Thyroid gland (tissue), 4 donors: ENCODE measurements around the gene RNF214. TPM values are rescaled to one million over a fixed set of nuclear protein-coding genes. Genes with fewer than 3 reads are reported as not detected.

Experiments
- DNase-seq, 2 donors: peaks; one replicate each; pipeline ENCODE4 v3.0.0-alpha.2; 2019
- H3K27ac ChIP-seq, 3 donors: fragments of 200-600 bp; sonication (generic); 1 replicate in 2 of 3; 2 replicates in 1 of 3; pipeline ENCODE4 v1.5.1; 2016 to 2019; ENCODE audit warnings: mild to moderate bottlenecking in 1 of 3, moderate library complexity in 1 of 3
- H3K27me3 ChIP-seq: fragments of 200-600 bp; sonication (generic); one replicate; pipeline ENCODE4 v1.5.1; 2019
- H3K36me3 ChIP-seq, 2 donors: fragments of 200-600 bp; sonication (generic); one replicate each; pipeline ENCODE4 v1.5.1; 2016 to 2019
- H3K4me1 ChIP-seq, 2 donors: fragments of 200-600 bp; sonication (generic); one replicate each; pipeline ENCODE4 v1.5.1; 2017 to 2019
- H3K4me3 ChIP-seq, 3 donors: fragments of 200-600 bp; sonication (generic); replicated peaks in 1 of 3; 1 replicate in 2 of 3; 2 replicates in 1 of 3; pipeline ENCODE4 v1.5.1; 2016; ENCODE audit warnings: mild to moderate bottlenecking in 1 of 3
- H3K9me3 ChIP-seq: fragments of 200-600 bp; sonication (generic); one replicate; pipeline ENCODE4 v1.5.1; 2017
- POLR2A ChIP-seq, 2 donors: fragments of 450-650 bp; IDR thresholded peaks; one replicate each; pipeline ENCODE4 v1.6.1; 2017; ENCODE audit warnings: antibody characterized with exemption in 2 of 2, mild to moderate bottlenecking in 2 of 2, moderate library complexity in 1 of 2
- WGBS, 2 donors: methylation state at CpG; one replicate each; pipeline ENCODE4 v1.1.5; 2017; 5-methylcytosine and 5-hydroxymethylcytosine counted together
- intact Hi-C: fragments of 100-400 bp; cut with DNase I; formaldehyde crosslinking; loops from one replicate; pipeline ENCODE4 v1.15.1; 2023
- total RNA-seq, 4 donors: library from RNA; depleted of rRNA; stranded (reverse); fragments of >200 nt; gene quantifications; one replicate each; pipeline ENCODE4 v1.2.3, GENCODE V29; 2016
- TF ChIP-seq, protein P1 (sequence below), 6 experiments: fragments of 200-600 bp in 3 of 6; fragments of 450-650 bp in 3 of 6; sonication (generic) in 3 of 6; IDR thresholded peaks; one replicate each; pipeline ENCODE4 v1.5.1; 2016 to 2019; ENCODE audit warnings: antibody characterized with exemption in 6 of 6, mild to moderate bottlenecking in 2 of 6, inconsistent platforms in 1 of 6, moderate library complexity in 1 of 6

Gene RNF214
- total RNA-seq, 4 donors from 2014 or later: 17.4 to 22.8 (median 20.0) TPM

DNA sequence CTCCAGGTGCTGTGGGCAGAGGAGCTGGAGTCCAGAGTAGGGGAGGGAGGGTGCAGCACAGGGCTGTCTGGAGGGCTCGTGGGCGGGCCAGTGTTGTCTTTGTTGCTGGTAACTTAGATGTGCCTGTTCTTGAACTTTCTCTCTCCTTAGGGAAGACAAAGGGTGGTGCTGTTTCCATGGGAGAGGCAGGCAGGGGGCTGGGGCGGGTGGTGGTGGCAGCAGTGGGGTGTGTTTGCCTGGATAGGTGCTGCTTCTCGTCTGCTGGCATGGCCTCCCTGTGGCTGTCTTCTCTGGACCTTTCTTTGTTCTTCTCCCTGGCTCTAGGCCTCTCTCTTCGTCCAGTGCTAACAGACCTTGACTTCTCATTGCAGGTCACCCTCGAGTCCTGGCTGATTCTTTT, 45.5 kb upstream of the RNF214 start:
- Histone ChIP-seq H3K4me1 (no peaks in the 10 kb centered on the region), H3K4me3 (no peak overlapping the region), H3K27me3 (no peaks in the 10 kb centered on the region), H3K36me3 (peaks cover 37 to 44% of the 10 kb centered on the region in 2 donors), H3K27ac (no peak overlapping the region), H3K9me3 (no peaks in the 10 kb centered on the region)
- no peak for TF ChIP-seq POLR2A (IDR thresholded peaks at IDR 0.05)
- TF ChIP-seq, protein P1, sequence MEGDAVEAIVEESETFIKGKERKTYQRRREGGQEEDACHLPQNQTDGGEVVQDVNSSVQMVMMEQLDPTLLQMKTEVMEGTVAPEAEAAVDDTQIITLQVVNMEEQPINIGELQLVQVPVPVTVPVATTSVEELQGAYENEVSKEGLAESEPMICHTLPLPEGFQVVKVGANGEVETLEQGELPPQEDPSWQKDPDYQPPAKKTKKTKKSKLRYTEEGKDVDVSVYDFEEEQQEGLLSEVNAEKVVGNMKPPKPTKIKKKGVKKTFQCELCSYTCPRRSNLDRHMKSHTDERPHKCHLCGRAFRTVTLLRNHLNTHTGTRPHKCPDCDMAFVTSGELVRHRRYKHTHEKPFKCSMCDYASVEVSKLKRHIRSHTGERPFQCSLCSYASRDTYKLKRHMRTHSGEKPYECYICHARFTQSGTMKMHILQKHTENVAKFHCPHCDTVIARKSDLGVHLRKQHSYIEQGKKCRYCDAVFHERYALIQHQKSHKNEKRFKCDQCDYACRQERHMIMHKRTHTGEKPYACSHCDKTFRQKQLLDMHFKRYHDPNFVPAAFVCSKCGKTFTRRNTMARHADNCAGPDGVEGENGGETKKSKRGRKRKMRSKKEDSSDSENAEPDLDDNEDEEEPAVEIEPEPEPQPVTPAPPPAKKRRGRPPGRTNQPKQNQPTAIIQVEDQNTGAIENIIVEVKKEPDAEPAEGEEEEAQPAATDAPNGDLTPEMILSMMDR (IDR thresholded peaks at IDR 0.05): no peak
- peak in 1 of 2 donors; percentile 0 for DNase-seq
- 78 to 83% methylated on average over 6 of the region's 6 CpGs for WGBS, 2 donors
- intact Hi-C loops: loop anchor here (5.0 kb wide), 1 partner anchor 35 kb away; no protein-coding TSS in a partner anchor

DNA sequence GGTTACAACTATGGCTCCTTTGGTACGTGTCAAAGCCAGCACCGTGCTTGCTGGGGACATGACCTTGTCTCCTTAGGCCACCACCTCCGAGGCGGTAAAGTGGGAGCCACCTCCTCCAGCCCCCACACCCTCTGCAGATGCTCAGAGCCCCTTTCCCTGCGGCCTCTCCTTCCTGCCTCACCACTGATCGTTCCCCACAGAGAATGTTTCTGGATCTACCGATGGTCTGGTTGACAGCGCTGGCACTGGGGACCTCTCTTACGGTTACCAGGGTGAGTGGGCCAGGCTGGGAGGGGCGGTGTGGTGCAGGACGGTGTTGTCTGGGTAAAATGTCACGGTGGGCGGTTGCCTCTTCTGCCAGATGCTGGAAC, 45.1 kb upstream of the RNF214 start:
- 93 to 94% methylated on average over 13 of the region's 13 CpGs for WGBS, 2 donors
- Histone ChIP-seq H3K9me3 (no peaks in the 10 kb centered on the region), H3K36me3 (peaks cover 37 to 45% of the 10 kb centered on the region in 2 donors), H3K27me3 (no peaks in the 10 kb centered on the region), H3K4me3 (no peak overlapping the region), H3K27ac (no peak overlapping the region), H3K4me1 (no peaks in the 10 kb centered on the region)
- TF ChIP-seq, protein P1 (IDR thresholded peaks at IDR 0.05): no peak
- TF ChIP-seq POLR2A (IDR thresholded peaks at IDR 0.05): no peak
- peak in 1 of 2 donors; percentile 0 for DNase-seq
- intact Hi-C loops: loop anchor here (5.0 kb wide), 1 partner anchor 35 kb away; no protein-coding TSS in a partner anchor

DNA sequence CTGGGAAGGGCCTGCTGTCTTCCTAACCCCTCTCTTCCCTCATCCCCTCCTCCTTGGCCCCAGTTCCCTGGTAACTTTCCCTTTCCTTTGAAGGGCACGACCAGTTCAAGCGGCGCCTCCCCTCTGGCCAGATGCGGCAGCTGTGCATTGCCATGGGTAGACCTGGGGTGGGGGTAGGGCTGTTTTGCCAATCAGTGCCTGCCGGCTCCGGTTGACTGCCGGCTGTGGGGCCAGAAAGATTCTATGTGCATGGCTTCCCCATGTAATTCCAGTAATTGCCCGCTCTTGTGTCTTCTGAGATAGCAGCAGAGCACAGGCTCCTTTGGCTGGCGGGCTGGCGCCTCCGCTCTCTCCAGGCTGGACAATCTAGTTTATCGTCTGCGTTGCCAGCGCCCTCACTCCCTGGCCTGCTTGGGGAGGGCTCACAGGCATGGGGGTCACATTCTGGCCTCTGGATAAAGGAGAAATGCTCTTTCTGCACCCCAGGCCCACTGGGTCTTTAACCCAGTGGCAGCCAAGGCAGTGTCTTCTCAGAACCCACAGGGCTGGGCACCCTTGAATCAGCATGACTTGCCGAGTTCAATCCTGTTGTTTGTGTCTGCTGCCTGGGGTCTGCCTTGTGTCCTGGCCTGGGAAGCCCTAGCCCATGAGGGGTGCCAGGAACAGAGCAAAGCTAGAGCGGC, 44.5 kb upstream of the RNF214 start:
- Histone ChIP-seq H3K4me3 (no peak overlapping the region), H3K36me3 (peaks cover 37 to 45% of the 10 kb centered on the region in 2 donors), H3K27me3 (no peaks in the 10 kb centered on the region), H3K4me1 (no peaks in the 10 kb centered on the region), H3K27ac (no peak overlapping the region), H3K9me3 (no peaks in the 10 kb centered on the region)
- peak in 1 of 2 donors; percentile 2 for DNase-seq
- intact Hi-C loops: loop anchor here (5.0 kb wide), 1 partner anchor 36 kb away; no protein-coding TSS in a partner anchor
- no peak for TF ChIP-seq POLR2A (IDR thresholded peaks at IDR 0.05)
- TF ChIP-seq, protein P1 (IDR thresholded peaks at IDR 0.05): no peak
- 93% methylated on average over 15 of the region's 16 CpGs for WGBS, 2 donors

DNA sequence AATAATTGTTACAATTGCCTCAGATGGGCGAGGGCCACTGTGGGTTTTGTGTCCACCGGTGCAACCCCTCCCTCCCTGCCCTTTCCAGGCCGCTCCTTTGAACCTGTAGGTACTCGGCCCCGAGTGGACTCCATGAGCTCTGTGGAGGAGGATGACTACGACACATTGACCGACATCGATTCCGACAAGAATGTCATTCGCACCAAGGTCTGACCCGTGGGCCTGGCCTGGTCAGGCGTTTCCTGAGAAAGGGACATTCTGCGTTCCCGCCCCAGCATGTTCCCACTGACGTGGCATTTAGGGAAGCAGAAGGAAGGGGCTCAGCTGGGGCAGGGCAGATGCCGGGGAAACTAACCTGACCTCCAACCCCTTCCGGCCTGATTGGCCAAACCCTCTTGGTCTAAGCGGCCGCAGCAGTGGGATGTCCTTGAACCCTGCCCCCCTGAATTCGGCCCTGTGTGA, 43.8 kb upstream of the RNF214 start:
- DNase-seq: peak in 1 of 2 donors; percentile 11
- intact Hi-C loops: loop anchor here (5.0 kb wide), 1 partner anchor 36 kb away; no protein-coding TSS in a partner anchor
- no peak overlapping the region for H3K27ac ChIP-seq
- H3K27me3 ChIP-seq: no peaks in the 10 kb centered on the region
- no peaks in the 10 kb centered on the region for H3K9me3 ChIP-seq
- no peaks in the 10 kb centered on the region for H3K4me1 ChIP-seq
- no peak overlapping the region for H3K4me3 ChIP-seq
- TF ChIP-seq POLR2A (IDR thresholded peaks at IDR 0.05): no peak
- TF ChIP-seq, protein P1 (IDR thresholded peaks at IDR 0.05): no peak
- peaks cover 42 to 49% of the 10 kb centered on the region in 2 donors for H3K36me3 ChIP-seq
- 84 to 89% methylated on average over 16 to 20 of the region's 20 CpGs for WGBS, 2 donors
